SH-SY5Y (cell line): Measurements from ENCODE around the gene CHCHD1.

Experiments
- GATA2 ChIP-seq: IDR thresholded peaks from 2 replicates; pipeline ENCODE4 v1.6.1; 2011; ENCODE audit warnings: mild to moderate bottlenecking, low read depth, low read length
- GATA3 ChIP-seq: IDR thresholded peaks from 2 replicates; pipeline ENCODE4 v1.6.1; 2011; ENCODE audit warnings: low read depth, mild to moderate bottlenecking, low read length, moderate library complexity

GRCh38 chr10:73808021-73808815 lies 26.4 kb downstream of the CHCHD1 start:
- TF ChIP-seq GATA2: no peak
- no peak for TF ChIP-seq GATA3
